GM12801 (cell line): ENCODE results near the gene FOXS1.

Source experiments
- TF ChIP-seq, protein P1 (sequence below): IDR thresholded peaks from one replicate; pipeline ENCODE4 v1.5.1; 2011; ENCODE audit warnings: control low read depth; ENCODE audit not compliant: insufficient read length; ENCODE audit errors: extremely low read depth

The FOXS1 gene

DNA sequence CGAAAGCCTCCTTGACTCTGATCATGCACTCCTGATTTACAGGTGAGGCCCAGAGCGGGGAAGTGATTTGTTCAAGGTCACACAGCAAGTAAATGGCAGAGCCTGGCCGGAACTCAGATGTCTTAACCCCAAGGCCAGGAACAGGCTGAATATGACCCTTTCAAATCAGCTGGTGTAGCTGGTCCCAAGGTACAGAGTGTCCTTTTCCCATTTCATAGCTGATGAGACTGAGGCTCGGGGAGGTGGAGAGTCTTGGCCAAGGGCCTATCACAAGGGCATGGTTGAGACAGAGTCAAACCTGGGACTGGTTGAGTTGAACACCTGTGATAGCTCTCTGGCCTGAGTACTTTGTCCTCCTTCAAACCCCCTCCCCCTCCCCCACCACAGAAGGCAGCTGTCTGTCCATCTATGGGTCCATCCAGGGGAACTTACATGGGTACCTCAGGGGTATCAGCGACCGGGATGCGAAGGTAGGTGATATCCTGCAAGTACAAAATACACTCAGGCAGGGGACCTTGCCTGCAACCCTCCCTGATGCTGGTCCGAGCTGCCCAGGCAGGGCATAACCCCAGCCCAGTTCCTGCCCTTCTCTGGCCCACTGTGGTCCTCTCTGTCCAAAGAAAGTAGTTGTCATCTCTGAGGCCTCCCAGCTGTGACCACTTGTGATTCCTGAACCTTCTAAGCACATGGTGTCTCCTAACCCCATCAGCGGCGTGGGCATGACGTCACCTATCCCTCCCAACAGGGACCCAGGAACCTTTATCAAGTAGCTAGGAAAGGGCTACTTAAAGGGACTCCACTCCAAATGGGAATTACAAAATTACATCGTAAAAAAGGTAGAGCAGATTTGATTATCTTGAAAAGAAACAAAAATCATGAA, 19.4 kb upstream of the FOXS1 start:
- TF ChIP-seq, protein P1, sequence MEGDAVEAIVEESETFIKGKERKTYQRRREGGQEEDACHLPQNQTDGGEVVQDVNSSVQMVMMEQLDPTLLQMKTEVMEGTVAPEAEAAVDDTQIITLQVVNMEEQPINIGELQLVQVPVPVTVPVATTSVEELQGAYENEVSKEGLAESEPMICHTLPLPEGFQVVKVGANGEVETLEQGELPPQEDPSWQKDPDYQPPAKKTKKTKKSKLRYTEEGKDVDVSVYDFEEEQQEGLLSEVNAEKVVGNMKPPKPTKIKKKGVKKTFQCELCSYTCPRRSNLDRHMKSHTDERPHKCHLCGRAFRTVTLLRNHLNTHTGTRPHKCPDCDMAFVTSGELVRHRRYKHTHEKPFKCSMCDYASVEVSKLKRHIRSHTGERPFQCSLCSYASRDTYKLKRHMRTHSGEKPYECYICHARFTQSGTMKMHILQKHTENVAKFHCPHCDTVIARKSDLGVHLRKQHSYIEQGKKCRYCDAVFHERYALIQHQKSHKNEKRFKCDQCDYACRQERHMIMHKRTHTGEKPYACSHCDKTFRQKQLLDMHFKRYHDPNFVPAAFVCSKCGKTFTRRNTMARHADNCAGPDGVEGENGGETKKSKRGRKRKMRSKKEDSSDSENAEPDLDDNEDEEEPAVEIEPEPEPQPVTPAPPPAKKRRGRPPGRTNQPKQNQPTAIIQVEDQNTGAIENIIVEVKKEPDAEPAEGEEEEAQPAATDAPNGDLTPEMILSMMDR = no peak

DNA sequence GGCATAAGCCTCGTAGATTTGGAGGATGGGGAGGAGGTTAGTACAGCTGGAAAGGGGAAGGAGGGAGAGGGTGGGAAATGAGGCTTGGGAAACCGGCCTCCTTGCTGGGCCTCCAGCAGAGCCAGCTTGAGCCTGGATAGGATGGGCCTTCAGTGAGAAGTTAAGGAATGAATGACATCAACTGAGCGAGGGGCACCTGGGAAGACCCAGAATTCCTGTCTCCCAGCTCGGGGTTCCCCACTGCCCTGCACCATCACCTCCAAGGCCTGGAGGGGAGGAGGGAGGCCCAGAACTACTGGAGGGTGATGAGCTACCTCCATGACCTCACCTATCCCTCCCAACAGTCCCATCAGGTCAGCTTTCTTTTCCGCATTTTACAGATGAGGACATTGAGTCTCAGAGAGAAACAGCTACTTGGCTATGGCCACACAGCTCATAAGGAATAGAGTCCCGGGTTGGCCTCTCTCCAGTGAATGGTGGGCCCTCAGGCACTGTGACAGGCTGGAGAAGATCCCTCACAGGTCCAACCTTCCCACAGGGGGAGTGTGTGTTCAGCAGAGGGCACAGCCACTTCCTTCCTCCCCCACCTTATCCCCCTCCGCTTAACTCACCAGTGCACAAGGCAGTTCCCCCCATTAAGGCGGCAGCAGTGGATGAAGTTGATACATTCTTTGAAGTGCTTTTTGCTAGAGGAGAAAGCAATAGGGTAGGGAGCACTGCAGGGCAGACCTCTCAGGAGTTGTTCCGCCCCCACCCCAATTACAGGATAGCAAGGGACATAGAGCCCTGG, 18.1 kb upstream of the FOXS1 start:
- TF ChIP-seq, protein P1 = no peak

DNA sequence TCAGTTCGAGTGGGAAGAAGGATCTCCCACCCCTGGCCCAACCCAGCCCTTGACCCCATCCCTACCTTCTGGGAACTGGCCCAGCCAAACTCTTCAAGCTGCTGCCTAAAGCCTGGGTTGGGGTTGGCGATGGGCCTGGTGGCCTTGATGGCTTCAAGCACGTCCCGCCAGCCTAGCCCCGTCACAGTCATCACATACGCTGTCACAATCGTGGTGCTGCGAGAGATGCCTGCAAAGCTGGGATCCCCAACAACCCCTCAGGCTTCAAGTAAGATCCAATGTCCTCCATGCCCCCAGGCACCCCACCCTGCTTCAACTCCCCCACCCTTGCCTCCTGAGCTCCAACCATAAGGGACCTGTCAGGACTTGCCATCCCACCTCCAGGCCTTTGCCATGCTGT, 17.1 kb upstream of the FOXS1 start:
- TF ChIP-seq, protein P1 = no peak

DNA sequence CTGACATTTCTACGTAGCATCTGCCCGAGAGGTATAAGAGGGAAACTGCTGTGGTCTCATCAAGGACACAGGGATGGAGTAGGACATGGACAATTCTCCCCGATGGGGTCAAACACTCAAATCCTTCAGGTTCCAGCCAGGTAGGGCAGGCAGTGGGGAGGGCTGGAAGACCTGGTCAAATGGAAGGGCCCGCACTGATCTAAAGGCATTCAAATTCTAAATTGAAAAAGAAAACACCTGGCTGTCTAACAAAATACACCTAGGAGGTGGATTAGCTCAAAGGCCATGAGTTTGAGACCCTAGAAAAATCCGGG, 16.7 kb upstream of the FOXS1 start:
- TF ChIP-seq, protein P1 = no peak

DNA sequence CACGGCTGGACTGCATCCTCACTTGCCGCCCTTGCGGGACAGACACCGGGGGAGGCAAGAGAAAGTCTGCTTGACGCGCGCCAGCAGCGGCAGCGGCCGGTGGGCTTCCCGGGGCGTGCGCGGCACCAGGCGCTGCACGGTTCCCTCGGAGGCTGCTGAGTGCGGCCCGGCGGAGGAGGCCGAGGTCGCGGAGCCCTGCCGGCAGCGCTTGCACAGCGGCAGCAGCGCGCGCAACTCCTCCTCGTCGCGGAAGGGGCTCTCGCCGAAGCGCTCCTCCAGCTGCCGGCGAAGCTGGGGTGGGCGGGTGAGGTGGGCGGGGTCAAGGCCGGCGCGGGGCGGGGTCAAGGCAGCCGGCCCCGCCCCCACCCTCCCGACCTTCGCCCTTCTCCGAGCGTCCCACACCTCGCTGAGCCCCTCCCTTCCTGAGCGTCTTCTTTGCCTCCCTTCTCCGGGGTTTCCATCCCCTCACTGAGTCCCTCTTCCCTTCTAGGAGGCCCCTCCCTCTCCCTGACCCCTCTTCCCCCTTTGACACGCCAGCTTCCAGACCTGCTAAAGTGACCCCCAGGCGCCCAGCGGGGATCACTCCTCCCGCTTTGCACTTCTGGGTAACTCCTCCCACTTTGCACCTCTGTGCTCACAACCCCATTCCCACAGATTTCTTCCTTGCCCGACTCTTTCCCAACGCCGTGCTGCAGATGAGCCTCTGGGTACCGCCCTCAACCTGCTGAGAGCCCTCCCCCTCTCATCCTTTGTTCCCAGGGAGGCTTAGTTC, 16.2 kb upstream of the FOXS1 start:
- TF ChIP-seq, protein P1 = no peak

DNA sequence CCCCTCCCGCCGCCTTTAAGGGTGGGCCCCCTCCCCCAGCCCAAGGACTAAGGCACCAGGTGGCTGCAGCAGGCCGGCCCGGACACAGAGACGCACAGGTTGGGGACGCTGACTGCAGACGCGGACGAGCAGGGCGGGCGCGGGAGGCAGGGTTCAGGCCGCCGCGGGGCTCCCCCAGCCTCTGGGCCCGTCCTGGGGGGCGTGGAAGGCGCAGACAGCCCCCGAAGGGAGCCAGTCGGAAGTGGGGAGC, 15.7 kb upstream of the FOXS1 start:
- TF ChIP-seq, protein P1 = no peak

DNA sequence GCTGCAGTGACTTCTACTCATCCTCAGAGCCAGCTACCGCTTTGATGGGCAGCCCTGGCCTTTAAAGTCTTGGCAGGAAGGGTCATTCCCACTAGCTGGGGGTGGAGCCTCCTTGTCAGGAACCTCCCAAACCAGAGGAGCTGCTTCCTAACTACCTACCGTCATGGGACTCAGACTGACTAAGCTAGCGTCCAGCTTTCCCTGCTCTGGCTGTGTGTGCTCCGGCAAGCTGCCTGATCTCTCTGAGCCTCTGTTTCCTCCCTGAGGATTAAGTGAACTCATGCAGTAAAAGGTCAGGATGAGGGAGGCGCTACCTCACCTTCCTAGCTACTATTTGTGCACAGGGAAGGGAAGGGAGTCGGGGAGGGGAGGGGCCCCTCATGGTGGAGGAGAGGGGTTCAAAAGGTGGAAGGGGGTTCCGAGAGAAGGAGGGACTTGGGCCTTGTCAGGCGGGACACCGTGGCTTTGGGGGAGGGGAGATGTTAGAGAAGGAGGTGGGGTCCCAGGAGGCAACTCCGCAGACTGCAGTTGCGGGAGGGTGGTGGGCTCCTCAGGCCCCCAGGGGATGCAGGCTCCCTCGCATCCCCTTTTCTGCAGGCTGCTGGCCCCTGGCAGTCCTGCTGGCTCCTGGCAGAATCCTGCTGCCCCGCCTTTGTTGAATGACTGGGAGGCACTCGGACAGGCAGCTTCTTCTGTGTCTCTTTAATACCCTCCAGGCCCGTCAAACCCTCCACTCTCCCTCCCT, 15.2 kb upstream of the FOXS1 start:
- TF ChIP-seq, protein P1 = no peak
